Liver (tissue), 9 donors: ENCODE measurements around the gene BCAS1. TPM values are rescaled to one million over a fixed set of nuclear protein-coding genes. Genes with fewer than 3 reads are reported as not detected.

Source experiments
- DNase-seq: peaks from one replicate; pipeline ENCODE4 v3.0.0-alpha.2; 2017; ENCODE audit warnings: low spot score
- H3K27ac ChIP-seq, 2 donors: one replicate each; pipeline ENCODE4 v1.7.0; 2013; ENCODE audit warnings: inconsistent platforms in 2 of 2, low read length in 2 of 2, control low read depth in 1 of 2, low read depth in 1 of 2, mild to moderate bottlenecking in 1 of 2
- H3K27me3 ChIP-seq, 4 donors: one replicate each; pipeline versions ENCODE4 v1.6.1 to v1.7.0; 2013; ENCODE audit warnings: low read length in 3 of 4, inconsistent platforms in 1 of 4, mild to moderate bottlenecking in 1 of 4, moderate library complexity in 1 of 4; ENCODE audit not compliant: control insufficient read depth in 4 of 4, insufficient read depth in 4 of 4
- H3K36me3 ChIP-seq, 4 donors: one replicate each; pipeline versions ENCODE4 v1.6.1 to v1.7.0; 2013; ENCODE audit warnings: low read length in 3 of 4, mild to moderate bottlenecking in 3 of 4, low read depth in 1 of 4, moderate library complexity in 1 of 4; ENCODE audit not compliant: control insufficient read depth in 4 of 4, insufficient read depth in 3 of 4
- H3K4me1 ChIP-seq, 4 donors: one replicate each; pipeline versions ENCODE4 v1.6.1 to v1.7.0; 2013; ENCODE audit warnings: low read length in 3 of 4, mild to moderate bottlenecking in 3 of 4, moderate library complexity in 1 of 4; ENCODE audit not compliant: control insufficient read depth in 4 of 4, insufficient read depth in 4 of 4
- H3K4me3 ChIP-seq, 3 donors: one replicate each; pipeline versions ENCODE4 v1.6.1 to v1.7.0; 2013; ENCODE audit warnings: low read length in 3 of 3, control low read depth in 1 of 3, low read depth in 1 of 3, mild to moderate bottlenecking in 1 of 3
- H3K9ac ChIP-seq, 2 donors: one replicate each; pipeline ENCODE4 v1.7.0; 2013; ENCODE audit warnings: low read length in 2 of 2, mild to moderate bottlenecking in 2 of 2, moderate library complexity in 2 of 2, control low read depth in 1 of 2, low read depth in 1 of 2
- H3K9me3 ChIP-seq, 4 donors: one replicate each; pipeline versions ENCODE4 v1.6.1 to v1.7.0; 2013; ENCODE audit warnings: low read length in 3 of 4; ENCODE audit not compliant: control insufficient read depth in 4 of 4
- CTCF ChIP-seq: fragments of 150-350 bp; IDR thresholded peaks from 2 replicates; pipeline ENCODE4 v1.5.1; 2017; ENCODE audit warnings: improper control_type of control experiment, low read depth, low read length; ENCODE audit not compliant: missing input control
- EGR1 ChIP-seq, 2 donors: IDR thresholded peaks; 2 replicates each; pipeline ENCODE4 v1.6.1; 2016 to 2018; ENCODE audit warnings: antibody characterized with exemption in 2 of 2, low read depth in 2 of 2
- FOXA1 ChIP-seq: IDR thresholded peaks from 2 replicates; pipeline ENCODE4 v1.6.1; 2016; ENCODE audit warnings: antibody characterized with exemption
- FOXA2 ChIP-seq: IDR thresholded peaks from 2 replicates; pipeline ENCODE4 v1.6.1; 2016; ENCODE audit warnings: antibody characterized with exemption
- GABPA ChIP-seq, 2 donors: IDR thresholded peaks in 1 of 2; conservative IDR thresholded peaks in 1 of 2; 2 replicates each; pipeline ENCODE4 v1.6.1; 2016; ENCODE audit warnings: antibody characterized with exemption in 2 of 2, mild to moderate bottlenecking in 1 of 2, moderate library complexity in 1 of 2
- HNF4A ChIP-seq, 2 donors: conservative IDR thresholded peaks; 2 replicates each; pipeline ENCODE4 v1.6.1; 2016; ENCODE audit warnings: antibody characterized with exemption in 2 of 2, mild to moderate bottlenecking in 2 of 2
- HNF4G ChIP-seq: IDR thresholded peaks from 2 replicates; pipeline ENCODE4 v1.6.1; 2016; ENCODE audit warnings: antibody characterized with exemption
- JUND ChIP-seq, 2 donors: IDR thresholded peaks; 2 replicates each; pipeline ENCODE4 v1.6.1; 2016; ENCODE audit warnings: antibody characterized with exemption in 2 of 2
- NR2F2 ChIP-seq: IDR thresholded peaks from 2 replicates; pipeline ENCODE4 v1.6.1; 2016; ENCODE audit warnings: antibody characterized with exemption
- RAD21 ChIP-seq, 2 donors: IDR thresholded peaks; 2 replicates each; pipeline ENCODE4 v1.6.1; 2016; ENCODE audit warnings: antibody characterized with exemption in 2 of 2, mild to moderate bottlenecking in 2 of 2
- REST ChIP-seq: IDR thresholded peaks from 2 replicates; pipeline ENCODE4 v1.6.1; 2016; ENCODE audit warnings: antibody characterized with exemption, mild to moderate bottlenecking
- RXRA ChIP-seq, 2 donors: IDR thresholded peaks; 2 replicates each; pipeline ENCODE4 v1.6.1; 2017 to 2018; ENCODE audit warnings: antibody characterized with exemption in 2 of 2, mild to moderate bottlenecking in 1 of 2
- SP1 ChIP-seq: IDR thresholded peaks from 2 replicates; pipeline ENCODE4 v1.6.1; 2018; ENCODE audit warnings: antibody characterized with exemption, mild to moderate bottlenecking
- TAF1 ChIP-seq: conservative IDR thresholded peaks from 2 replicates; pipeline ENCODE4 v1.6.1; 2016; ENCODE audit warnings: antibody characterized with exemption, mild to moderate bottlenecking
- YY1 ChIP-seq: IDR thresholded peaks from 2 replicates; pipeline ENCODE4 v1.6.1; 2016; ENCODE audit warnings: antibody characterized with exemption, mild to moderate bottlenecking
- ZBTB33 ChIP-seq: IDR thresholded peaks from 2 replicates; pipeline ENCODE4 v1.6.1; 2016; ENCODE audit warnings: antibody characterized with exemption
- WGBS: extraction: QIAGEN DNeasy Blood & Tissue Kit; methylation state at CpG from one replicate; pipeline ENCODE4 v1.1.7; 2013; 5-methylcytosine and 5-hydroxymethylcytosine counted together
- polyA plus RNA-seq, 2 donors: library from polyadenylated mRNA; stranded (reverse) in 1 of 2; unstranded in 1 of 2; fragments of 200-250 nt in 1 of 2; fragments of >200 nt in 1 of 2; fragmentation: Nextera tagmentation in 1 of 2; extraction: Ambion mirVana in 1 of 2; gene quantifications; one replicate each; pipeline versions ENCODE4 v1.2.1 to v1.2.3, GENCODE V29; 2013 to 2015
- total RNA-seq, 2 donors: library from RNA; depleted of rRNA; stranded (reverse); fragments of >200 nt; gene quantifications; one replicate each; pipeline ENCODE4 v1.2.3, GENCODE V29; 2014
- TF ChIP-seq, protein P1 (sequence below): IDR thresholded peaks from 2 replicates; pipeline ENCODE4 v1.6.1; 2016; ENCODE audit warnings: antibody characterized with exemption
- TF ChIP-seq, protein P2 (sequence below): IDR thresholded peaks from 2 replicates; pipeline ENCODE4 v1.6.1; 2016; ENCODE audit warnings: antibody characterized with exemption
- donor health status: healthy.
- donor health status: healthy.
- donor health status: healthy.
- donor health status: healthy.
- donor health status: healthy.

Gene BCAS1
- total and polyA plus RNA-seq, 4 donors: under 0.01 to 0.93 (median 0.04) TPM

DNA sequence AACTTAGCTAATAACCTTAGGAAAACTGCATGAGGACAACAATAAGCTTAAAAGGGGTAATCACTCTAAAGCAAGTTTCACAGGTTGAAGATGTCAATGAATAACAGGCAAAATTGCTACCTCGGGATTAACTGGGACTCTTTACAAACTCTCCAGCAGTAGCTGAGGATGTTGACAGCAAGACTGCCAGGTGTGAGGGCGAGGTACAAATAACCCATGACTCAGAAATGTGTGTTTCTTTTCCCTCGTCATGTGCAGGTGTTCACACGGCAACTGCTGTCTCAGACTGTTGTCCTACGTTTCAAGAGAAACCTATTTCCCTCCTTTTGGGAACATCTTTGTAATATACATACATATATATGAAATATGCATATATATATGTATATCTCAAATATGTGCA is 15.9 kb downstream of the BCAS1 start:
- Histone ChIP-seq H3K9ac (no peak overlapping the region), H3K27me3 (no peaks in the 10 kb centered on the region), H3K9me3 (peaks cover 0 to 2% (median 0%) of the 10 kb centered on the region in 4 donors), H3K27ac (no peak overlapping the region), H3K4me3 (no peak overlapping the region), H3K4me1 (no peaks in the 10 kb centered on the region), H3K36me3 (no peaks in the 10 kb centered on the region)
- no peak for TF ChIP-seq HNF4G
- TF ChIP-seq, protein P1, sequence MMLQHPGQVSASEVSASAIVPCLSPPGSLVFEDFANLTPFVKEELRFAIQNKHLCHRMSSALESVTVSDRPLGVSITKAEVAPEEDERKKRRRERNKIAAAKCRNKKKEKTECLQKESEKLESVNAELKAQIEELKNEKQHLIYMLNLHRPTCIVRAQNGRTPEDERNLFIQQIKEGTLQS: no peak
- no peak for TF ChIP-seq NR2F2
- TF ChIP-seq RAD21 (IDR thresholded peaks at IDR 0.05): no peak
- TF ChIP-seq, protein P2, sequence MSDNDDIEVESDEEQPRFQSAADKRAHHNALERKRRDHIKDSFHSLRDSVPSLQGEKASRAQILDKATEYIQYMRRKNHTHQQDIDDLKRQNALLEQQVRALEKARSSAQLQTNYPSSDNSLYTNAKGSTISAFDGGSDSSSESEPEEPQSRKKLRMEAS: no peak
- TF ChIP-seq FOXA1: no peak
- TF ChIP-seq ZBTB33: no peak
- TF ChIP-seq FOXA2: no peak
- TF ChIP-seq RXRA (IDR thresholded peaks at IDR 0.05): no peak
- no peak for TF ChIP-seq JUND (IDR thresholded peaks at IDR 0.05)
- TF ChIP-seq CTCF: no peak
- no peak for TF ChIP-seq TAF1
- TF ChIP-seq HNF4A (conservative IDR thresholded peaks at IDR 0.05): no peak
- no peak for TF ChIP-seq EGR1 (IDR thresholded peaks at IDR 0.05; ENCODE audit: low read depth in 2 of 2)
- no peak for TF ChIP-seq GABPA (IDR thresholded peaks at IDR 0.05 in 1 of 2, conservative IDR thresholded peaks at IDR 0.05 in 1 of 2)
- no peak for DNase-seq
- WGBS: 79% methylated on average over 5 of the region's 5 CpGs

GRCh38 chr20:54051068-54051467 is 19.3 kb downstream of the BCAS1 start:
- H3K36me3 ChIP-seq: no peaks in the 10 kb centered on the region
- H3K27ac ChIP-seq: no peak overlapping the region
- no peak overlapping the region for H3K4me3 ChIP-seq
- no peaks in the 10 kb centered on the region for H3K4me1 ChIP-seq
- H3K9me3 ChIP-seq: peaks cover 0 to 2% (median 0%) of the 10 kb centered on the region in 4 donors
- no peak overlapping the region for H3K9ac ChIP-seq
- TF ChIP-seq HNF4G (no peak), JUND (IDR thresholded peaks at IDR 0.05) (no peak), YY1 (no peak), CTCF (no peak), EGR1 (IDR thresholded peaks at IDR 0.05; ENCODE audit: low read depth in 2 of 2) (no peak), HNF4A (conservative IDR thresholded peaks at IDR 0.05) (no peak), FOXA1 (no peak), RXRA (IDR thresholded peaks at IDR 0.05) (no peak), FOXA2 (no peak), SP1 (no peak), TAF1 (no peak), NR2F2 (no peak), GABPA (IDR thresholded peaks at IDR 0.05 in 1 of 2, conservative IDR thresholded peaks at IDR 0.05 in 1 of 2) (no peak), REST (no peak), ZBTB33 (no peak), RAD21 (IDR thresholded peaks at IDR 0.05) (no peak)
- TF ChIP-seq, protein P2: no peak
- TF ChIP-seq, protein P1: no peak
- no peak for DNase-seq
- 87% methylated on average over 2 of the region's 2 CpGs for WGBS
- no peaks in the 10 kb centered on the region for H3K27me3 ChIP-seq
